Effector memory CD4-positive, alpha-beta T cell (primary cell): ENCODE results near the gene MVD.

Experiments
- DNase-seq, 3 donors: peaks; one replicate each; pipeline ENCODE4 v3.0.0-alpha.2; 2020
- H3K27ac ChIP-seq: 2 replicates; pipeline ENCODE4 v1.7.0; 2013; ENCODE audit warnings: mild to moderate bottlenecking, low read length, moderate library complexity; ENCODE audit not compliant: insufficient read depth, poor library complexity, severe bottlenecking
- H3K27me3 ChIP-seq: replicated peaks from 2 replicates; pipeline ENCODE4 v1.7.0; 2013; ENCODE audit warnings: mild to moderate bottlenecking, low read length; ENCODE audit not compliant: insufficient read depth, control insufficient read depth, poor library complexity, severe bottlenecking
- H3K36me3 ChIP-seq: 2 replicates; pipeline ENCODE4 v1.7.0; 2013; ENCODE audit warnings: mild to moderate bottlenecking, low read length, moderate library complexity; ENCODE audit not compliant: control insufficient read depth, insufficient read depth
- H3K4me1 ChIP-seq: 2 replicates; pipeline ENCODE4 v1.7.0; 2013; ENCODE audit warnings: low read length, mild to moderate bottlenecking; ENCODE audit not compliant: control insufficient read depth, insufficient read depth, poor library complexity, severe bottlenecking
- H3K4me3 ChIP-seq: 2 replicates; pipeline ENCODE4 v1.7.0; 2013; ENCODE audit warnings: low read length, low read depth, mild to moderate bottlenecking; ENCODE audit not compliant: insufficient read depth, poor library complexity, severe bottlenecking
- H3K9me3 ChIP-seq: 2 replicates; pipeline ENCODE4 v1.7.0; 2013; ENCODE audit warnings: mild to moderate bottlenecking, low read length, moderate library complexity; ENCODE audit not compliant: control insufficient read depth

Gene MVD

DNA sequence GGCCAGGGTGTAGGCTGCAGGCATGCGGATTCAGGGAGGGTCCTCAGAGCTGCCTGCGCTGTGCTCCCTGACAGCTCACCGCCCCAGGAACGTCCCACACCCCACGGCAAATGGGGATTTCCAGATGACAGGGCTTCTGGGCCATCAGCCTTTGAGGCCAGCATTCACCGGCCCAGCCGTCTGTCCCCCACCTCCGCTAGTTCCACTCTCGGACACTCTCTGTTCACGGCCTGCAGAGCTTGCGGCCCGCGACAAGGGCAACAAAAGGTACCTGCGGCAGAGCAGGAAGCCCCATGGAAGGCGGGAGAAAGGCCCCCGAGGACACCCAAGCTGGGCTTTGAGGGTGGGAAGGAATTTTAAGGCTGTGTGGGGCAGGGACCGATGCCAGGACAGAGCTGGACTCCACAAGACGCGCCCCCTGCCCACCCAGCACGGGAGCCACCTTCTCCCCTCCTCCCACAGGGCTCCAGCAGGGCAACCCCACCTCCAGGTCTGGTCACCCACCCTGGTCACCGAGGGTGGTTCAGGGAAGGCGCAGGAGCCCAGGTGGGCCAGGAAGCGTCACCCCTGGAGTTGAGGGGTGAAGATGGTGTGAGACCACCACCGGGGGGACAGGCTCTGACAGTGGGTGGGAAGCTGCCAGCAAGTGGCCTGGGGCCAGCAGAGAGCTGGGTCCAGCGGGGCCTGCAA is 6.5 kb downstream of the MVD start:
- Histone ChIP-seq H3K27ac (no peak overlapping the region), H3K36me3 (peaks cover 5% of the 10 kb centered on the region), H3K27me3 (no peaks in the 10 kb centered on the region), H3K4me3 (no peak overlapping the region), H3K4me1 (peaks cover 6% of the 10 kb centered on the region), H3K9me3 (no peaks in the 10 kb centered on the region)
- DNase-seq, result no peak

DNA sequence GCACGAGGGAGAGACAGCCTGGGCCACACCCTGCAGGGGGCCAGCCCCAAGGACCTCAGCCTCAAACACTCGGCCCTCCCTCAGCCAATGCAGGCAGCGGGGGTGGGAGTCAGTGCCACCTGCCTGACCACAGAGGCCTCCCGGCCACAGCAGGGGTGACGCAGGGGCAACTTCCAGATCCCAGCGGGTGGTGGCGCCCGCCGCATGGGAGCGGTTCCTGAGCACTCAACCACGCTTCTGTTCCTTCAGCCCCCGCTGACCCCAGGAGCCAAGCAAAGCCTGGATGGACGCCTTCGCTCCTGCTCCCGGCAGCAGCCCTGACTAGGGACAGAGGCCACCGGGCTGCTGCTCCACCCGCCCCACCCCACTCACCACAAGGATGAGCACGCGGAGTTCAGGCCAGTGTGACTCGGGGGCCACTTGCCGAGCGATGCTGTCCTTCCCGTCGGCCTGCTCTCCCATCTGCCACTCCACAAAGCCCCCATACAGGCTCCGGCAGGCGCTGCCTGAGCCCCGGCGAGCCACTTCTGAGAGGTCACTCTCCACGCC is 7.1 kb downstream of the MVD start:
- no peak overlapping the region for H3K27ac ChIP-seq
- peaks cover 10% of the 10 kb centered on the region for H3K4me1 ChIP-seq

DNA sequence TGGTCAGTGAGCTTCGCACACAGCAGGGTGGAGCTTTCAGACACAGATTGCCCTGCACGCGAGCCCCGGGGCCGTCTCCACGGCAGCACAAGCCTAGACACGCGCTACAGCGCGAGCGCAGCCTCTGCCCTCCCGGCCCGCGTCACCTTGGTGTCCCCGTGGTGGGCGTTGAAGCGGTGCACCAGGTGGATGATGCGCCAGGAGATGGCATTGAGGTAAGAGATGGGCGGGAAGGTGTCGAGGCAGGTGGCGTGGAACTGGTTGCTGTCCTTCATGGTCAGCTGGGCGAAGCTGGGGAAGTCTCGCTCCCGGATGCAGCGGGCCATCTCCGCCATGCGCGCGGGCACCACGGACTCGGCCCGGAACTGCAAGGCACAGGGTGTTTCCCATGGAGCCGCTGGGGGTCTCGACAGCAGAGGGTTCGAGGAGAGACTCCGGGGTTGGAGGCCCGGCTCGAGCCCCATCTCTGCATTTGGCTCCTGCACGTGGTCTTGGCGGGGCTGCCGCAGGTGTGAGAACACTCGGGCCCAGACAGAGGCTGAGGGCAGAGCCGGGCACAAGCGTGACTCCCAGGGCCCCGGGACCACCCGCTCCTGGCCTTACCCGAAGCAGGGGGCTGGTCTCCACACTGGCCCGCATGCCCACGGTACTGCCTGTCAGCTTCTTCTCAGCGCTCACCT is 7.7 kb downstream of the MVD start:
- Histone ChIP-seq H3K4me1 (peaks cover 11% of the 10 kb centered on the region), H3K9me3 (no peaks in the 10 kb centered on the region), H3K36me3 (peaks cover 5% of the 10 kb centered on the region), H3K4me3 (no peak overlapping the region), H3K27ac (no peak overlapping the region), H3K27me3 (no peaks in the 10 kb centered on the region)
- no peak for DNase-seq

More for the DNA sequence above, 7.1 kb downstream of the MVD start:
- peaks cover 5% of the 10 kb centered on the region for H3K36me3 ChIP-seq
- DNase-seq, result no peak
- H3K9me3 ChIP-seq, result no peaks in the 10 kb centered on the region
- no peaks in the 10 kb centered on the region for H3K27me3 ChIP-seq
- no peak overlapping the region for H3K4me3 ChIP-seq

DNA sequence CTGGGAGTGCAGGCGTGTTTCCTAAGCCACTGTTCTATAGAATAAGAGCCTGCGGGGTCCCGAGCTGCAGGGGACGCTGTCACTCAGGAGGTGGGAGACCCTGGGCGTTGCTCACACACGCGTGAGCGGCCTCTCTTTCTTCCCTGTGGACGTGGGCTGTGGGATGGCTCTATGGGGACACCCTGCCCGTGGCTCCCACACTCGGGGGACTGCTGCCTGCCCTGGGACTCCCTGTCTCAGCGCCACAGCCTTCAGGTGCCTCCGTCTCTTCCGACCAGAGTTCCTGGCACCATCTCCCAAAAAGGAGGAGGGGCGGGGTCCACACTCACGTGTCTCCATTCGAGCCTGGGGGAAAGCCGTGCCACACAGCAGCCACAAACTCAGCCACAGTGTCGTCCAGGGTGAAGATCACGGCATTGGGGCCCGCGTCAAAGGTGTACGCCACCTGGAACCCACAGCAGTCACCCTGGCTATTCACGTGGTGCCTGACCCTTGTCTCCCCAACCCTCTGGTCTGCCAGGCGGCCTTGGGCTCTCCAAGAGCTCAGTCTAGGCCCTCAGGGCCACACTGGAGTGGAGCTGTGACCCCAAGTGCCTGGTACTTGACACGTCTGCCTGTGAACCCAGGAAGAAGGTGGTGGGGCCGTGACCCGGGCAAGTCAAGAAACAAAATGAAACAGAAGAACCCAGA is 8.4 kb downstream of the MVD start:
- Histone ChIP-seq H3K4me1 (peaks cover 18% of the 10 kb centered on the region), H3K9me3 (no peaks in the 10 kb centered on the region), H3K27ac (no peak overlapping the region), H3K4me3 (no peak overlapping the region), H3K27me3 (no peaks in the 10 kb centered on the region), H3K36me3 (peaks cover 10% of the 10 kb centered on the region)
- no peak for DNase-seq

DNA sequence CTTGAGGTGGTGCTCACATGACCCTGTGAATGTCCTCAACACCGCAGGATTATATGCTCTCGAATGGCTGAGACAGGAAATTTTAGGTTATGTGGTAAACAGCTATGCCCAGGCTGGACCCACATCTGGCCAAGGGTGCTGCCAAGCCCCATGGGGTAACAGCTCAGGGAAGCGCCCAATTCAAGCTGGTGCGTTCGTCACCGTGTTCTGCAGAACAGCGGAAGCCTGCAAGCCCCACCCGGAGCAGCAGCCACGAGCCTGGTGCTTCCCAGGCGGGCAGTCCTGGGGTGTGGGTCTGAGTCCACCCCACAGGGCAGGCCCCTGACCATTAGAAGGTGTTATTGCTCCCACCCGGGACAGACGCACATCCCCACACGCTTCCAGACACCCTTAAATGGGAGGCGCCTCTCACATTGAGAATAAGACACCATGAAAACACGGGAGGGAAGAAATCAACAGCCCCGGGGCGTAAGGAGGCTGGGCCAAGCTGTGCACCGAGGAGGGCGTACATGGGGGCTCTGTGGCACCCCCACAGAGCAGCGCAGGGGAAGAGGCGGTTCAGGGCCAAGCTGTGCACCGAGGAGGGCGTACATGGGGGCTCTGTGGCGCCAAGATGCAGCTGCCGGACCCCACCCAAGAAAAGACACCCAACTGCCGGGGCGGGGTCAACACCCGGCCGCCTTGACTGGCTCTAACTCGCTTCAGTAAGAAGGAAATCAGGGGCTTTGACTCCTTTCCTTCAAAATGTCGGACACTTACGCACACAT is 9.1 kb downstream of the MVD start:
- Histone ChIP-seq H3K9me3 (no peaks in the 10 kb centered on the region), H3K4me1 (peaks cover 23% of the 10 kb centered on the region), H3K27me3 (no peaks in the 10 kb centered on the region), H3K4me3 (no peak overlapping the region), H3K36me3 (peaks cover 16% of the 10 kb centered on the region), H3K27ac (no peak overlapping the region)
- no peak for DNase-seq

DNA sequence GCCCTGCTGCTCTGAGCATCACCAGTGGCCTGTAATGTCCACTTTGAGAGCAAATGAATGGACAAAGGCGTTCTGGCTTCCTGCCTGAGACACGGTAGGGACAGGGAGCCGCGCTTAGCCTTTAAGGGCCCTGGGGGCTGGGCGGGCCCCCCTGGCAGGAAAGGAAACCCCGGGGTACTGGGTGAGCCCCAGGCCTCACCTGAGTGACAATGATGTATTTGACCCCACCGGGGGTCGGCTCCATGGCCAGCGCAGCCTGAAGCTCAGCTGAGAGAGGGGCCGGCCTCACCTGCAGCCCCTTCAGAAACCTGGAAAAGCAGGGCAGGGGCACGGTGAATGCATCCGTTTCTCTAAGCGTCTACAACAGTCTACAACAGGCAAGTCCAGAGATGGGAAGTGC is 9.8 kb downstream of the MVD start:
- H3K27ac ChIP-seq, result no peak overlapping the region
- H3K9me3 ChIP-seq, result no peaks in the 10 kb centered on the region

DNA sequence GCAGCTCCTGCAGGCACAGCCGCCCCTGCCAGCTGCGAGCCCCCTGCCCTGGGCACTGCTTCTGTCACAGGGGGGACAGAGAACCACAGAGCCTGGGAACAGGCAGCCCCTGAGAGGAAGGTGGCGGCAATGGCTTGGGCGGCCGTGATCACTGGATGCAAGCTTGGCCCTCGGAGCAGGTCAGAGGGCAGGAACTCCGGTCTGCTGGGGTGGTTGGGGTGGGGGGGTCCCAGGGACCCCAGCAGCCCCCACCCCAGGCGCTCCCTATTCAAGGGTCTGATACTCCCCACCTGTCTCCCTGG is 10.2 kb downstream of the MVD start:
- peaks cover 23% of the 10 kb centered on the region for H3K4me1 ChIP-seq
- no peaks in the 10 kb centered on the region for H3K9me3 ChIP-seq
- H3K27ac ChIP-seq, result no peak overlapping the region
- H3K36me3 ChIP-seq, result peaks cover 16% of the 10 kb centered on the region
- H3K4me3 ChIP-seq, result no peak overlapping the region
- no peak for DNase-seq
- no peaks in the 10 kb centered on the region for H3K27me3 ChIP-seq

More for the DNA sequence above, 9.8 kb downstream of the MVD start:
- Histone ChIP-seq H3K4me1 (peaks cover 23% of the 10 kb centered on the region), H3K4me3 (no peak overlapping the region), H3K36me3 (peaks cover 16% of the 10 kb centered on the region), H3K27me3 (no peaks in the 10 kb centered on the region)
- DNase-seq, result no peak

DNA sequence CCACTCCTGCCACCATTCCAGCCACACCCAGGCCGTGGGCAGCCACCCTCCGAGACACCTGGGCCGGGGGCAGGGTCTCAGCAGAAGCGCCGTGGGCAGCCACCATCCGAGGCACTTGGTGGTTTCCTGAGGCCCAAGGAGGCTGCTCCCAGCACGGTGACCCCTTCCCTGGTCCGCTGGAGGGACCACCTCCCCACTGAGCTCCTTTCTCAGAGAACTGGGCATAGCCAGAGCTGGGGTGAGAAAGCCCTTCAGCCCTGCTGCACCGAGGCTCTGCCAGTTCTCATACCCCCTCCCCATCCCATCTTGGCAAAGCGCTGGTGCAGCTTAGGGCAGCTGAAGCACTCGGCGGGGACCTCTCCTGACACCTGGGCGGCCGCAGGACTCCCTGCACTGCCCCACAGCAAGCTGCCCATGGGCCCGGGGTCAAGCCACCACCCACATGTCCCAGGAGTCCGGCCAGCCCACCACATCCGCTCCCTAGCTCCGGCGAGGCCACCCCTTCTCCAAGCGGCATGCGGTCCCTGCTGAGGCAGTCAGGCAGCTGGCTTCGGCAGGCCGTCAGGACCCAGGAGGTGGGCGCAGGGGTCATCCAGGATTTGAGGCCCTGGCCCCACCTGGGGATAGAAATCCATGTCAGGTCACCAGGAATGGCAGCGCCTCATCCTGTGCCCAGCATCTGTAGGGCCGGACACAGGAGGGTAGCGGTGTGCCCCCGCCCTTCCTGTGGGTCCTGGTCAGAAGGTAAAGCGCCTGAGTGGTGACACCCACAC is 10.7 kb downstream of the MVD start:
- H3K27me3 ChIP-seq, result no peaks in the 10 kb centered on the region
- no peak for DNase-seq
- no peak overlapping the region for H3K4me3 ChIP-seq
- H3K9me3 ChIP-seq, result no peaks in the 10 kb centered on the region
- peaks cover 23% of the 10 kb centered on the region for H3K4me1 ChIP-seq
- H3K27ac ChIP-seq, result peak overlapping the region; percentile 92
- peaks cover 16% of the 10 kb centered on the region for H3K36me3 ChIP-seq

DNA sequence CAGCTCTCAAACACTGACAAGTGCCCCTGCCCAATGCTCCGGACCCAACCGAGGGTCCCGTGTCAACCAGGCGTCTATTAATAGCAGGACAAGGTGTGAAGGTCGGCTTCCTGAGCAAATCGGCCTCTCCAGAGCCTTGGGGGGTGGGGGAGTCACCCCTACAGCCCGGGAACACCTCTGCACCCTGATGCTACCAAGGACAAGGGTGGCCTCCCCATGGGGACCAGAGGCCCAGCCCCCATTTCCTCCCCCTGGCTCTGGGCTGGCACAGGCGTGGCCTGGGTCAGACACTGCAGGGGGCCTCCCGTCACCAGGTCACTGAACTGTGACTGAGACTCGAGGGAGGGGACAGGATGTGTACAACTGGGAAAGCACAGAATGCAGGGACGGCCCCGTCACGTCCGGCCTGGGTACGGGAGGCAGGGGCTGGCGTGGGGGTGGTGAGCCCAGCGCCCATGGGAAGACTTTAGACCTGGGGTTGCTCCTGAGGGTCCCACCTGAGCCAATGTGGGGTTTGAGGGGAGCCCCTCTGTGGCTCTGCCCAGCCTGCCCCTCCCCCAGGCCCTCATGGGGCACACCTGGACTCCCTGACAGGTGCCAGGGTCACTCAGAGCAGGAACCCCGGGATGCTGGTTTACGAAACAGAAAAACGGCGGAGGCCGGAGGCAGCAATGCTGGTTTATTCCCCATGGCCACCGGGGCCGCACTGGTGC is 11.5 kb downstream of the MVD start:
- Histone ChIP-seq H3K27me3 (no peaks in the 10 kb centered on the region), H3K4me3 (peak overlapping the region; percentile 92), H3K9me3 (no peaks in the 10 kb centered on the region), H3K36me3 (peaks cover 16% of the 10 kb centered on the region), H3K27ac (peak overlapping the region; percentile 92), H3K4me1 (peaks cover 23% of the 10 kb centered on the region)
- DNase-seq, result peak; percentile 62 to 77 (median 70)
